Liver (tissue), 9 donors: ENCODE measurements around the gene MED10. TPM values are rescaled to one million over a fixed set of nuclear protein-coding genes. Genes with fewer than 3 reads are reported as not detected.

Source experiments
- DNase-seq: peaks from one replicate; pipeline ENCODE4 v3.0.0-alpha.2; 2017; ENCODE audit warnings: low spot score
- H3K27ac ChIP-seq, 2 donors: one replicate each; pipeline ENCODE4 v1.7.0; 2013; ENCODE audit warnings: inconsistent platforms in 2 of 2, low read length in 2 of 2, control low read depth in 1 of 2, low read depth in 1 of 2, mild to moderate bottlenecking in 1 of 2
- H3K27me3 ChIP-seq, 4 donors: one replicate each; pipeline versions ENCODE4 v1.6.1 to v1.7.0; 2013; ENCODE audit warnings: low read length in 3 of 4, inconsistent platforms in 1 of 4, mild to moderate bottlenecking in 1 of 4, moderate library complexity in 1 of 4; ENCODE audit not compliant: control insufficient read depth in 4 of 4, insufficient read depth in 4 of 4
- H3K36me3 ChIP-seq, 4 donors: one replicate each; pipeline versions ENCODE4 v1.6.1 to v1.7.0; 2013; ENCODE audit warnings: low read length in 3 of 4, mild to moderate bottlenecking in 3 of 4, low read depth in 1 of 4, moderate library complexity in 1 of 4; ENCODE audit not compliant: control insufficient read depth in 4 of 4, insufficient read depth in 3 of 4
- H3K4me1 ChIP-seq, 4 donors: one replicate each; pipeline versions ENCODE4 v1.6.1 to v1.7.0; 2013; ENCODE audit warnings: low read length in 3 of 4, mild to moderate bottlenecking in 3 of 4, moderate library complexity in 1 of 4; ENCODE audit not compliant: control insufficient read depth in 4 of 4, insufficient read depth in 4 of 4
- H3K4me3 ChIP-seq, 3 donors: one replicate each; pipeline versions ENCODE4 v1.6.1 to v1.7.0; 2013; ENCODE audit warnings: low read length in 3 of 3, control low read depth in 1 of 3, low read depth in 1 of 3, mild to moderate bottlenecking in 1 of 3
- H3K9ac ChIP-seq, 2 donors: one replicate each; pipeline ENCODE4 v1.7.0; 2013; ENCODE audit warnings: low read length in 2 of 2, mild to moderate bottlenecking in 2 of 2, moderate library complexity in 2 of 2, control low read depth in 1 of 2, low read depth in 1 of 2
- H3K9me3 ChIP-seq, 4 donors: one replicate each; pipeline versions ENCODE4 v1.6.1 to v1.7.0; 2013; ENCODE audit warnings: low read length in 3 of 4; ENCODE audit not compliant: control insufficient read depth in 4 of 4
- EGR1 ChIP-seq, 2 donors: IDR thresholded peaks; 2 replicates each; pipeline ENCODE4 v1.6.1; 2016 to 2018; ENCODE audit warnings: antibody characterized with exemption in 2 of 2, low read depth in 2 of 2
- FOXA1 ChIP-seq: IDR thresholded peaks from 2 replicates; pipeline ENCODE4 v1.6.1; 2016; ENCODE audit warnings: antibody characterized with exemption
- FOXA2 ChIP-seq: IDR thresholded peaks from 2 replicates; pipeline ENCODE4 v1.6.1; 2016; ENCODE audit warnings: antibody characterized with exemption
- GABPA ChIP-seq, 2 donors: IDR thresholded peaks in 1 of 2; conservative IDR thresholded peaks in 1 of 2; 2 replicates each; pipeline ENCODE4 v1.6.1; 2016; ENCODE audit warnings: antibody characterized with exemption in 2 of 2, mild to moderate bottlenecking in 1 of 2, moderate library complexity in 1 of 2
- HNF4A ChIP-seq, 2 donors: conservative IDR thresholded peaks; 2 replicates each; pipeline ENCODE4 v1.6.1; 2016; ENCODE audit warnings: antibody characterized with exemption in 2 of 2, mild to moderate bottlenecking in 2 of 2
- HNF4G ChIP-seq: IDR thresholded peaks from 2 replicates; pipeline ENCODE4 v1.6.1; 2016; ENCODE audit warnings: antibody characterized with exemption
- JUND ChIP-seq, 2 donors: IDR thresholded peaks; 2 replicates each; pipeline ENCODE4 v1.6.1; 2016; ENCODE audit warnings: antibody characterized with exemption in 2 of 2
- NR2F2 ChIP-seq: IDR thresholded peaks from 2 replicates; pipeline ENCODE4 v1.6.1; 2016; ENCODE audit warnings: antibody characterized with exemption
- RAD21 ChIP-seq, 2 donors: IDR thresholded peaks; 2 replicates each; pipeline ENCODE4 v1.6.1; 2016; ENCODE audit warnings: antibody characterized with exemption in 2 of 2, mild to moderate bottlenecking in 2 of 2
- RXRA ChIP-seq, 2 donors: IDR thresholded peaks; 2 replicates each; pipeline ENCODE4 v1.6.1; 2017 to 2018; ENCODE audit warnings: antibody characterized with exemption in 2 of 2, mild to moderate bottlenecking in 1 of 2
- SP1 ChIP-seq: IDR thresholded peaks from 2 replicates; pipeline ENCODE4 v1.6.1; 2018; ENCODE audit warnings: antibody characterized with exemption, mild to moderate bottlenecking
- TAF1 ChIP-seq: conservative IDR thresholded peaks from 2 replicates; pipeline ENCODE4 v1.6.1; 2016; ENCODE audit warnings: antibody characterized with exemption, mild to moderate bottlenecking
- YY1 ChIP-seq: IDR thresholded peaks from 2 replicates; pipeline ENCODE4 v1.6.1; 2016; ENCODE audit warnings: antibody characterized with exemption, mild to moderate bottlenecking
- WGBS: extraction: QIAGEN DNeasy Blood & Tissue Kit; methylation state at CpG from one replicate; pipeline ENCODE4 v1.1.7; 2013; 5-methylcytosine and 5-hydroxymethylcytosine counted together
- polyA plus RNA-seq, 2 donors: library from polyadenylated mRNA; stranded (reverse) in 1 of 2; unstranded in 1 of 2; fragments of 200-250 nt in 1 of 2; fragments of >200 nt in 1 of 2; fragmentation: Nextera tagmentation in 1 of 2; extraction: Ambion mirVana in 1 of 2; gene quantifications; one replicate each; pipeline versions ENCODE4 v1.2.1 to v1.2.3, GENCODE V29; 2013 to 2015
- total RNA-seq, 2 donors: library from RNA; depleted of rRNA; stranded (reverse); fragments of >200 nt; gene quantifications; one replicate each; pipeline ENCODE4 v1.2.3, GENCODE V29; 2014
- TF ChIP-seq, protein P1 (sequence below): IDR thresholded peaks from 2 replicates; pipeline ENCODE4 v1.6.1; 2016; ENCODE audit warnings: antibody characterized with exemption
- TF ChIP-seq, protein P2 (sequence below): IDR thresholded peaks from 2 replicates; pipeline ENCODE4 v1.6.1; 2016; ENCODE audit warnings: antibody characterized with exemption, mild to moderate bottlenecking
- TF ChIP-seq, protein P3 (sequence below): IDR thresholded peaks from 2 replicates; pipeline ENCODE4 v1.6.1; 2016; ENCODE audit warnings: antibody characterized with exemption
- TF ChIP-seq, protein P4 (sequence below): IDR thresholded peaks from 2 replicates; pipeline ENCODE4 v1.6.1; 2016; ENCODE audit warnings: antibody characterized with exemption
- TF ChIP-seq, protein P5 (sequence below): fragments of 150-350 bp; IDR thresholded peaks from 2 replicates; pipeline ENCODE4 v1.5.1; 2017; ENCODE audit warnings: improper control_type of control experiment, low read depth, low read length; ENCODE audit not compliant: missing input control
- donor health status: healthy.
- donor health status: healthy.
- donor health status: healthy.
- donor health status: healthy.
- donor health status: healthy.

MED10 gene
- total and polyA plus RNA-seq, 4 donors, result 6.1 to 31.5 (median 11.5) TPM

DNA sequence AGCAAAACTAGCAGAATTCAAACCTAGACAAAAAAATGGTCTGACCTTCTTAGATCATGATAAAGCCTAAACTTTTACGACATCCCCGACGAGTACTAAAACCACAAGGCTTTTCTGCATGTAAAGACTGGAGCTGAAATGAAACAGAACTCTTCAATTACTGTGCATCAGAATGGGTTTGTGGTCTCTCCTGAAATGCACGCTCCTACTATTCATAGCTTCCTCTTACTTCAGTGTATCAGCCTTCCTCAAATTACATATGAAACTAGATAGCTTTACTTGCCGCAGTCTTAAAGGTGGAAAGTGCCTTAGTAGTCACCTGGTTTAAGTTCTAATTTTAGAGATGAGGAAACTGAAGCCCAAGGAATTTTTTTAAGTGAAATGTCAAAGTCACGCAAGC is 24.6 kb upstream of the MED10 start:
- DNase-seq, result no peak
- no peak for TF ChIP-seq HNF4A (conservative IDR thresholded peaks at IDR 0.05)
- TF ChIP-seq, protein P1, sequence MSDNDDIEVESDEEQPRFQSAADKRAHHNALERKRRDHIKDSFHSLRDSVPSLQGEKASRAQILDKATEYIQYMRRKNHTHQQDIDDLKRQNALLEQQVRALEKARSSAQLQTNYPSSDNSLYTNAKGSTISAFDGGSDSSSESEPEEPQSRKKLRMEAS, result no peak
- TF ChIP-seq FOXA2, result no peak
- no peak for TF ChIP-seq EGR1 (IDR thresholded peaks at IDR 0.05; ENCODE audit: low read depth in 2 of 2)
- TF ChIP-seq, protein P2, sequence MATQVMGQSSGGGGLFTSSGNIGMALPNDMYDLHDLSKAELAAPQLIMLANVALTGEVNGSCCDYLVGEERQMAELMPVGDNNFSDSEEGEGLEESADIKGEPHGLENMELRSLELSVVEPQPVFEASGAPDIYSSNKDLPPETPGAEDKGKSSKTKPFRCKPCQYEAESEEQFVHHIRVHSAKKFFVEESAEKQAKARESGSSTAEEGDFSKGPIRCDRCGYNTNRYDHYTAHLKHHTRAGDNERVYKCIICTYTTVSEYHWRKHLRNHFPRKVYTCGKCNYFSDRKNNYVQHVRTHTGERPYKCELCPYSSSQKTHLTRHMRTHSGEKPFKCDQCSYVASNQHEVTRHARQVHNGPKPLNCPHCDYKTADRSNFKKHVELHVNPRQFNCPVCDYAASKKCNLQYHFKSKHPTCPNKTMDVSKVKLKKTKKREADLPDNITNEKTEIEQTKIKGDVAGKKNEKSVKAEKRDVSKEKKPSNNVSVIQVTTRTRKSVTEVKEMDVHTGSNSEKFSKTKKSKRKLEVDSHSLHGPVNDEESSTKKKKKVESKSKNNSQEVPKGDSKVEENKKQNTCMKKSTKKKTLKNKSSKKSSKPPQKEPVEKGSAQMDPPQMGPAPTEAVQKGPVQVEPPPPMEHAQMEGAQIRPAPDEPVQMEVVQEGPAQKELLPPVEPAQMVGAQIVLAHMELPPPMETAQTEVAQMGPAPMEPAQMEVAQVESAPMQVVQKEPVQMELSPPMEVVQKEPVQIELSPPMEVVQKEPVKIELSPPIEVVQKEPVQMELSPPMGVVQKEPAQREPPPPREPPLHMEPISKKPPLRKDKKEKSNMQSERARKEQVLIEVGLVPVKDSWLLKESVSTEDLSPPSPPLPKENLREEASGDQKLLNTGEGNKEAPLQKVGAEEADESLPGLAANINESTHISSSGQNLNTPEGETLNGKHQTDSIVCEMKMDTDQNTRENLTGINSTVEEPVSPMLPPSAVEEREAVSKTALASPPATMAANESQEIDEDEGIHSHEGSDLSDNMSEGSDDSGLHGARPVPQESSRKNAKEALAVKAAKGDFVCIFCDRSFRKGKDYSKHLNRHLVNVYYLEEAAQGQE, result no peak
- no peak for TF ChIP-seq JUND (IDR thresholded peaks at IDR 0.05)
- TF ChIP-seq YY1, result no peak
- no peak for TF ChIP-seq RXRA (IDR thresholded peaks at IDR 0.05)
- TF ChIP-seq SP1, result no peak
- TF ChIP-seq, protein P3, sequence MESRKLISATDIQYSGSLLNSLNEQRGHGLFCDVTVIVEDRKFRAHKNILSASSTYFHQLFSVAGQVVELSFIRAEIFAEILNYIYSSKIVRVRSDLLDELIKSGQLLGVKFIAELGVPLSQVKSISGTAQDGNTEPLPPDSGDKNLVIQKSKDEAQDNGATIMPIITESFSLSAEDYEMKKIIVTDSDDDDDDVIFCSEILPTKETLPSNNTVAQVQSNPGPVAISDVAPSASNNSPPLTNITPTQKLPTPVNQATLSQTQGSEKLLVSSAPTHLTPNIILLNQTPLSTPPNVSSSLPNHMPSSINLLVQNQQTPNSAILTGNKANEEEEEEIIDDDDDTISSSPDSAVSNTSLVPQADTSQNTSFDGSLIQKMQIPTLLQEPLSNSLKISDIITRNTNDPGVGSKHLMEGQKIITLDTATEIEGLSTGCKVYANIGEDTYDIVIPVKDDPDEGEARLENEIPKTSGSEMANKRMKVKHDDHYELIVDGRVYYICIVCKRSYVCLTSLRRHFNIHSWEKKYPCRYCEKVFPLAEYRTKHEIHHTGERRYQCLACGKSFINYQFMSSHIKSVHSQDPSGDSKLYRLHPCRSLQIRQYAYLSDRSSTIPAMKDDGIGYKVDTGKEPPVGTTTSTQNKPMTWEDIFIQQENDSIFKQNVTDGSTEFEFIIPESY, result no peak
- no peak for TF ChIP-seq FOXA1
- no peak for TF ChIP-seq GABPA (IDR thresholded peaks at IDR 0.05 in 1 of 2, conservative IDR thresholded peaks at IDR 0.05 in 1 of 2)
- TF ChIP-seq, protein P4, sequence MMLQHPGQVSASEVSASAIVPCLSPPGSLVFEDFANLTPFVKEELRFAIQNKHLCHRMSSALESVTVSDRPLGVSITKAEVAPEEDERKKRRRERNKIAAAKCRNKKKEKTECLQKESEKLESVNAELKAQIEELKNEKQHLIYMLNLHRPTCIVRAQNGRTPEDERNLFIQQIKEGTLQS, result no peak
- no peak for TF ChIP-seq RAD21 (IDR thresholded peaks at IDR 0.05)
- no peak for TF ChIP-seq HNF4G
- no peak for TF ChIP-seq NR2F2
- TF ChIP-seq, protein P5, sequence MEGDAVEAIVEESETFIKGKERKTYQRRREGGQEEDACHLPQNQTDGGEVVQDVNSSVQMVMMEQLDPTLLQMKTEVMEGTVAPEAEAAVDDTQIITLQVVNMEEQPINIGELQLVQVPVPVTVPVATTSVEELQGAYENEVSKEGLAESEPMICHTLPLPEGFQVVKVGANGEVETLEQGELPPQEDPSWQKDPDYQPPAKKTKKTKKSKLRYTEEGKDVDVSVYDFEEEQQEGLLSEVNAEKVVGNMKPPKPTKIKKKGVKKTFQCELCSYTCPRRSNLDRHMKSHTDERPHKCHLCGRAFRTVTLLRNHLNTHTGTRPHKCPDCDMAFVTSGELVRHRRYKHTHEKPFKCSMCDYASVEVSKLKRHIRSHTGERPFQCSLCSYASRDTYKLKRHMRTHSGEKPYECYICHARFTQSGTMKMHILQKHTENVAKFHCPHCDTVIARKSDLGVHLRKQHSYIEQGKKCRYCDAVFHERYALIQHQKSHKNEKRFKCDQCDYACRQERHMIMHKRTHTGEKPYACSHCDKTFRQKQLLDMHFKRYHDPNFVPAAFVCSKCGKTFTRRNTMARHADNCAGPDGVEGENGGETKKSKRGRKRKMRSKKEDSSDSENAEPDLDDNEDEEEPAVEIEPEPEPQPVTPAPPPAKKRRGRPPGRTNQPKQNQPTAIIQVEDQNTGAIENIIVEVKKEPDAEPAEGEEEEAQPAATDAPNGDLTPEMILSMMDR, result no peak
- no peak for TF ChIP-seq TAF1
- WGBS, result 80% methylated on average over 6 of the region's 6 CpGs
- Histone ChIP-seq H3K36me3 (no peaks in the 10 kb centered on the region), H3K9ac (no peak overlapping the region), H3K9me3 (no peaks in the 10 kb centered on the region), H3K4me1 (no peaks in the 10 kb centered on the region), H3K27ac (no peak overlapping the region), H3K4me3 (no peak overlapping the region), H3K27me3 (no peaks in the 10 kb centered on the region)
